ENCODE measurements around the gene GPLD1.

GPLD1 gene

GRCh38 chr6:24524805-24525204 is 35.4 kb upstream of the GPLD1 start:
- H3K36me3 ChIP-seq (ENCODE audit: control insufficient read depth in 1 of 2, insufficient read depth in 2 of 2, low read depth in 1 of 2, low read length in 2 of 2): no peaks in the 10 kb centered on the region
- peaks cover 6% of the 10 kb centered on the region for H3K4me1 ChIP-seq (ENCODE audit: control insufficient read depth, insufficient read depth, low read depth, low read length)
- no peak overlapping the region for H3K27ac ChIP-seq (ENCODE audit: low read length, poor library complexity, severe bottlenecking)
- H2BK5ac ChIP-seq (ENCODE audit: low read depth, low read length, poor library complexity, severe bottlenecking): no peak overlapping the region
- H3K23ac ChIP-seq (ENCODE audit: low read length in 2 of 2): no peak overlapping the region
- H3K18ac ChIP-seq (ENCODE audit: low read depth in 1 of 2, low read length in 2 of 2): no peak overlapping the region
- H3K4ac ChIP-seq (ENCODE audit: low read depth in 1 of 2, low read length in 2 of 2): no peak overlapping the region
- no peak overlapping the region for H3K4me3 ChIP-seq (ENCODE audit: insufficient read depth in 1 of 2, low read depth in 1 of 2, low read length in 2 of 2)
- no peak overlapping the region for H4K8ac ChIP-seq (ENCODE audit: low read length)
- no peak overlapping the region for H3K9ac ChIP-seq (ENCODE audit: low read length)
- H3K79me1 ChIP-seq (replicated peaks; ENCODE audit: low read length, poor library complexity, severe bottlenecking): no peaks in the 10 kb centered on the region
- peak; percentile 59 for DNase-seq
- H2AK5ac ChIP-seq (ENCODE audit: low read length, severe bottlenecking): no peak overlapping the region
- H3K27me3 ChIP-seq (ENCODE audit: control insufficient read depth in 1 of 2, insufficient read depth in 1 of 2, low read length in 2 of 2): no peaks in the 10 kb centered on the region
- H2BK120ac ChIP-seq (ENCODE audit: low read depth, low read length): no peak overlapping the region
- no peaks in the 10 kb centered on the region for H3K9me3 ChIP-seq (ENCODE audit: control insufficient read depth, low read length)
- no peak overlapping the region for H4K91ac ChIP-seq (ENCODE audit: low read length)
- WGBS: 38% methylated on average over 5 of the region's 5 CpGs
- no peak overlapping the region for H2BK12ac ChIP-seq (ENCODE audit: low read length in 2 of 2)
- no peak overlapping the region for H3K4me2 ChIP-seq (ENCODE audit: low read length, poor library complexity, severe bottlenecking)
- H3K14ac ChIP-seq (ENCODE audit: low read length in 2 of 2): no peak overlapping the region
- H2BK15ac ChIP-seq (ENCODE audit: low read depth, poor library complexity, severe bottlenecking): no peak overlapping the region
- no peak overlapping the region for H2AFZ ChIP-seq (ENCODE audit: low read depth, low read length)

DNA sequence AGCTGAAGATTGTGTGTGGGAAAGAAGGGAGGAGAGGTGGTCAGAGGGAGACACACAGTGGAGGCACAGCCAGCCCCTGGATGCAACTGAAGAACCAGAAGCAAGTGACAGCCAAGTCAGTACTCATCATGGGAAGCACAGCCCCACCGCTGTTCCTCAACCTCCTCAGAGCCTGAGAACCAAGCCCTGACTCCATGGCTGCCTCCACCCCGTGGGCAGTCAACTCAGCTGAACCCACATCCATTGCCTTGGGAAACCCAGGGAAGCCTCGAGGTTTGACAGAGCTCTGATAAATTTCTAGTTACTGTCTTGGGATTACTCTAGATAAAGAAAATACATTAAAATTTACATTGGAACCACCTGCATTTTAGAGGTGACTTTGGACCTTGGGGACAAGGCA is 35.0 kb upstream of the GPLD1 start:
- Histone ChIP-seq H3K23ac (ENCODE audit: low read length in 2 of 2) (no peak overlapping the region), H3K4me2 (ENCODE audit: low read length, poor library complexity, severe bottlenecking) (no peak overlapping the region), H3K4me1 (ENCODE audit: control insufficient read depth, insufficient read depth, low read depth, low read length) (peaks cover 6% of the 10 kb centered on the region), H3K27ac (ENCODE audit: low read length, poor library complexity, severe bottlenecking) (no peak overlapping the region), H2BK15ac (ENCODE audit: low read depth, poor library complexity, severe bottlenecking) (no peak overlapping the region), H3K27me3 (ENCODE audit: control insufficient read depth in 1 of 2, insufficient read depth in 1 of 2, low read length in 2 of 2) (no peaks in the 10 kb centered on the region), H3K79me1 (replicated peaks; ENCODE audit: low read length, poor library complexity, severe bottlenecking) (no peaks in the 10 kb centered on the region), H2BK120ac (ENCODE audit: low read depth, low read length) (no peak overlapping the region), H3K4me3 (ENCODE audit: insufficient read depth in 1 of 2, low read depth in 1 of 2, low read length in 2 of 2) (peak overlapping the region in 1 of 2 experiments; percentile 18), H4K91ac (ENCODE audit: low read length) (no peak overlapping the region), H2AK5ac (ENCODE audit: low read length, severe bottlenecking) (no peak overlapping the region), H3K14ac (ENCODE audit: low read length in 2 of 2) (peak overlapping the region in 1 of 2 experiments; percentile 68), H2AFZ (ENCODE audit: low read depth, low read length) (no peak overlapping the region), H4K8ac (ENCODE audit: low read length) (no peak overlapping the region), H3K9ac (ENCODE audit: low read length) (no peak overlapping the region), H3K4ac (ENCODE audit: low read depth in 1 of 2, low read length in 2 of 2) (no peak overlapping the region), H3K18ac (ENCODE audit: low read depth in 1 of 2, low read length in 2 of 2) (no peak overlapping the region), H3K36me3 (ENCODE audit: control insufficient read depth in 1 of 2, insufficient read depth in 2 of 2, low read depth in 1 of 2, low read length in 2 of 2) (no peaks in the 10 kb centered on the region), H2BK5ac (ENCODE audit: low read depth, low read length, poor library complexity, severe bottlenecking) (no peak overlapping the region), H2BK12ac (ENCODE audit: low read length in 2 of 2) (no peak overlapping the region), H3K9me3 (ENCODE audit: control insufficient read depth, low read length) (no peaks in the 10 kb centered on the region)
- DNase-seq: no peak
- 61% methylated on average over 2 of the region's 3 CpGs for WGBS

- no peaks in the 10 kb centered on the region for H3K9me3 ChIP-seq (ENCODE audit: control insufficient read depth, low read length)
- H3K79me1 ChIP-seq (replicated peaks; ENCODE audit: low read length, poor library complexity, severe bottlenecking): no peaks in the 10 kb centered on the region
- no peak overlapping the region for H4K91ac ChIP-seq (ENCODE audit: low read length)
- no peaks in the 10 kb centered on the region for H3K36me3 ChIP-seq (ENCODE audit: control insufficient read depth in 1 of 2, insufficient read depth in 2 of 2, low read depth in 1 of 2, low read length in 2 of 2)
- H3K23ac ChIP-seq (ENCODE audit: low read length in 2 of 2): no peak overlapping the region
- H2AFZ ChIP-seq (ENCODE audit: low read depth, low read length): no peak overlapping the region
- H3K4ac ChIP-seq (ENCODE audit: low read depth in 1 of 2, low read length in 2 of 2): no peak overlapping the region
- no peak overlapping the region for H4K8ac ChIP-seq (ENCODE audit: low read length)
- H3K27ac ChIP-seq (ENCODE audit: low read length, poor library complexity, severe bottlenecking): peak overlapping the region; percentile 48
- H2BK15ac ChIP-seq (ENCODE audit: low read depth, poor library complexity, severe bottlenecking): no peak overlapping the region
- whole genome bisulfite sequencing: 85% methylated on average over 12 of the region's 13 CpGs
- no peak overlapping the region for H3K4me3 ChIP-seq (ENCODE audit: insufficient read depth in 1 of 2, low read depth in 1 of 2, low read length in 2 of 2)
- no peak for DNase-seq
- no peak overlapping the region for H2BK120ac ChIP-seq (ENCODE audit: low read depth, low read length)
- no peak overlapping the region for H3K9ac ChIP-seq (ENCODE audit: low read length)
- H3K4me2 ChIP-seq (ENCODE audit: low read length, poor library complexity, severe bottlenecking): no peak overlapping the region
- no peak overlapping the region for H2BK5ac ChIP-seq (ENCODE audit: low read depth, low read length, poor library complexity, severe bottlenecking)
- H2AK5ac ChIP-seq (ENCODE audit: low read length, severe bottlenecking): no peak overlapping the region
- no peak overlapping the region for H3K14ac ChIP-seq (ENCODE audit: low read length in 2 of 2)
- no peaks in the 10 kb centered on the region for H3K27me3 ChIP-seq (ENCODE audit: control insufficient read depth in 1 of 2, insufficient read depth in 1 of 2, low read length in 2 of 2)
- H3K4me1 ChIP-seq (ENCODE audit: control insufficient read depth, insufficient read depth, low read depth, low read length): peaks cover 6% of the 10 kb centered on the region
- H2BK12ac ChIP-seq (ENCODE audit: low read length in 2 of 2): no peak overlapping the region
- H3K18ac ChIP-seq (ENCODE audit: low read depth in 1 of 2, low read length in 2 of 2): no peak overlapping the region
These were observed 33.1 kb upstream of the GPLD1 start for GRCh38 chr6:24522228-24523176.

DNA sequence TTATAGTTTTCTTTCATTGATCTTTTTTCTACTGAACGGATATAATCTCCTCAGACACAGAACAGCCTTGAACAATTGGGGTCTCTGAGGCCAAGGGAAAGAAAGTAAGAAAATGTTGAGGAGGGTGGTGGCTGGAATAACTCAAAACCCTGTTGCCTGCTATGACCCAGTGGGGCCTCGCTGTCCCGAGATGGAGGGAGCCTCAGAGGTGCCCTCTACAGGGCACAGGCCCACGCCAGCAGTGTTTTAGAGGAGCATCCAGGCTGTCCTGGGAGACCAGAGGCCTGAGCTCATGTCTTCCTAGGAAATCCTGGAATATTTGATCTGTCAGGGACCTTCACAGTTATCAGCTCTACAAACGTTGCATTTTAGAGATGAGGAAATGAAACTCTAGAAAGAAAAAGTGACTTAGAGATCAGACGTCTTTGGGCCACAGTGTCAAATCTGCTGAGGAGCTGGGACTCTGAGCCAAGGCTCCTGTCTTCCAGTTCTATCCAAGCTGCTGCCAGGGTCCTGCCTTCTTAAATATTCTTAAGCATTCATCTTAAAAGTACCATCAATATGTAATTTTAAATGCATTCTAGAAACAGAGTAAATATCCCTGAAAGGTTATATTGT is 31.7 kb upstream of the GPLD1 start:
- no peak overlapping the region for H3K23ac ChIP-seq (ENCODE audit: low read length in 2 of 2)
- H3K4ac ChIP-seq (ENCODE audit: low read depth in 1 of 2, low read length in 2 of 2): no peak overlapping the region
- H2AFZ ChIP-seq (ENCODE audit: low read depth, low read length): no peak overlapping the region
- H4K8ac ChIP-seq (ENCODE audit: low read length): no peak overlapping the region
- no peaks in the 10 kb centered on the region for H3K79me1 ChIP-seq (replicated peaks; ENCODE audit: low read length, poor library complexity, severe bottlenecking)
- no peaks in the 10 kb centered on the region for H3K27me3 ChIP-seq (ENCODE audit: control insufficient read depth in 1 of 2, insufficient read depth in 1 of 2, low read length in 2 of 2)
- H3K27ac ChIP-seq (ENCODE audit: low read length, poor library complexity, severe bottlenecking): no peak overlapping the region
- whole genome bisulfite sequencing: 10% methylated on average over 5 of the region's 6 CpGs
- H3K18ac ChIP-seq (ENCODE audit: low read depth in 1 of 2, low read length in 2 of 2): no peak overlapping the region
- no peak overlapping the region for H3K9ac ChIP-seq (ENCODE audit: low read length)
- H3K4me1 ChIP-seq (ENCODE audit: control insufficient read depth, insufficient read depth, low read depth, low read length): peaks cover 6% of the 10 kb centered on the region
- no peaks in the 10 kb centered on the region for H3K9me3 ChIP-seq (ENCODE audit: control insufficient read depth, low read length)
- no peak overlapping the region for H3K14ac ChIP-seq (ENCODE audit: low read length in 2 of 2)
- no peak overlapping the region for H2AK5ac ChIP-seq (ENCODE audit: low read length, severe bottlenecking)
- H4K91ac ChIP-seq (ENCODE audit: low read length): no peak overlapping the region
- no peak overlapping the region for H3K4me3 ChIP-seq (ENCODE audit: insufficient read depth in 1 of 2, low read depth in 1 of 2, low read length in 2 of 2)
- H2BK5ac ChIP-seq (ENCODE audit: low read depth, low read length, poor library complexity, severe bottlenecking): no peak overlapping the region
- H3K4me2 ChIP-seq (ENCODE audit: low read length, poor library complexity, severe bottlenecking): no peak overlapping the region
- no peak overlapping the region for H2BK12ac ChIP-seq (ENCODE audit: low read length in 2 of 2)
- no peaks in the 10 kb centered on the region for H3K36me3 ChIP-seq (ENCODE audit: control insufficient read depth in 1 of 2, insufficient read depth in 2 of 2, low read depth in 1 of 2, low read length in 2 of 2)
- H2BK120ac ChIP-seq (ENCODE audit: low read depth, low read length): no peak overlapping the region
- H2BK15ac ChIP-seq (ENCODE audit: low read depth, poor library complexity, severe bottlenecking): no peak overlapping the region
- DNase-seq: peak; percentile 38

All from mesenchymal stem cell (in vitro differentiated cells and primary cell).